ENCODE measurements around the gene TMEM179B.

Gene TMEM179B

DNA sequence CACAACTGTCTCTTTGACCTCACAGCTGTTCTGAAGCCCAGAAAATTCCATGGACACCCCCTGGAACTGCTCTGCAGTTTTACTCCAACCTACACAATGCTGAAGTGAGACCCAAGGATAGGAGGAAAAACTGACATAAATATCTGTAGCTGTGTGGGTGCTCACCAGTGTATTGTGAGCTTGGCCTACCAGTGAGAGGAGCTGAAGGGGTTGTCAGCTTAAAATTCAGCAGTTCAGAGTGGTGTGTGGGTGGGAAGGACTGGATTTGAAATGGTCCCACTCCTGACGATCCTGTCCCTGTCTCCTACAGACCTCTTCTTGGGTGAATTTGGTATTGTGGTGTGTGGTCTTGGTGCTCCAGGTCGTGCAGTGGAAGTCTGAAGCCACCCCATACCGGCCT is 2.4 kb downstream of the TMEM179B start:
- H3K27ac ChIP-seq (ENCODE audit: low read depth, low read length), result no peak overlapping the region
- H3K27me3 ChIP-seq (ENCODE audit: control insufficient read depth in 1 of 2, insufficient read depth in 2 of 2, low read length in 2 of 2), result no peaks in the 10 kb centered on the region
- H3K4me1 ChIP-seq (ENCODE audit: control insufficient read depth in 1 of 2, insufficient read depth in 2 of 2, low read length in 2 of 2), result peaks cover 30 to 45% of the 10 kb centered on the region in 2 donors
- H3K9me3 ChIP-seq (ENCODE audit: control insufficient read depth in 1 of 2, low read length in 2 of 2), result no peaks in the 10 kb centered on the region
- H3K36me3 ChIP-seq (ENCODE audit: control insufficient read depth in 1 of 2, insufficient read depth in 2 of 2, low read length in 2 of 2), result peaks cover 19 to 43% of the 10 kb centered on the region in 2 donors
- H3K4me3 ChIP-seq (ENCODE audit: low read depth in 1 of 2, low read length in 2 of 2), result no peak overlapping the region
- no peak overlapping the region for H3K9ac ChIP-seq (ENCODE audit: low read depth in 1 of 2, low read length in 2 of 2)

DNA sequence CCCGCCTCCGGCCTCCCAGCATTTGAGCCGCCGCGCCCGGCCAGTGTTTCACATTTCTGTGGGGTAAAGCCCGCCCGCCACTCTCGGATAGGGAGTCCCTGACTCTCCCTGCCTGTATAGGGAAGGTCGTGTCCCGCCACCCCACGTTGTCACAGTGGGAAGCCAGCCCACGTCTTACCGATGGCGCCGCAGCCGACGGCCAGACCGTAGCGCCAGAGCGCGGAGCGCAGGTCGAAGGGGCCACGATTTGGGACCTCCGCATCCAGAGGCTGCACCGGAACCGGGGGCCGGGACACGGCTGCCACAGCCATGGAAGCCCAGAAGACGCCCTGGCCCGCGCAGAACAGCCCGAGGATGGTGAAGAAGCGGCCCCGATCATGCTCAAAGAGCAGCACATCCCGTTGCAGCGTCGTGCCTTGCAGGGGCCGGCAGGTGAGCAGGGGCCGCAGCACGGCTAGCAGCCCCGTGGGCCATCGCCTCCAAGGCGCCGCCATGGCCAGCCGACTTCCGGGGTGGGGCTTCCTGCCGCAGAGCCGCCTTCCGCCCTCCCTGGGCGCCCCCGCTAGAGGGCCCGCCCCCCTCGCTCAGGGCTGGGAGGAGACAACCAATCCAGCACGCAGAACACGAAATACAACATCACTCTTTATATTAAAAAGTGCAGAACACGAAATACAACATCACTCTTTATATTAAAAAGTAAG is 4.4 kb downstream of the TMEM179B start, which contains the start of gene TMEM223:
Gene TMEM223 (minus strand): TSS at position 506 of the 701 bp plus-strand sequence. CDS start 12 bp downstream, at position 494.
- no peaks in the 10 kb centered on the region for H3K27me3 ChIP-seq (ENCODE audit: control insufficient read depth in 1 of 2, insufficient read depth in 2 of 2, low read length in 2 of 2)

DNA sequence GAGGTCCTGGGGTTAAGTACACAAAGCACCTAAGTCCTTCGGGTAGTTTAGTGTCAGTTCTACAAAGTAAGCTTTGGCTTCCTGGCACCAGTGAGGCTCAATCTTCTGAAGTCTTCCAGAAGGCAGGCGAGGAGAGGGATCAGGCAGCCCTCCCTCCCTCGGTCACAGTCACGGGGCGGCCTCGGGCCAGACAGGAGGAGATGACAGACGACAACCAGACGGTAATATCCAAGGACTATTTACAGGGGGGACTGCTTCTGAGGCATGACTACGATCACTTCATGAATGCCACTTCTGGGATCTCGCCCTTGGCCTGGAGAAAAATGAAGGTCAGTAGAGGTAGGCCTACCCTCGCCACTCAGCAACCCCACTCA is 5.0 kb downstream of the TMEM179B start:
- peak overlapping the region; percentile 3 to 28 for H3K9ac ChIP-seq (ENCODE audit: low read depth in 1 of 2, low read length in 2 of 2)
- peaks cover 23 to 37% of the 10 kb centered on the region in 2 donors for H3K4me1 ChIP-seq (ENCODE audit: control insufficient read depth in 1 of 2, insufficient read depth in 2 of 2, low read length in 2 of 2)

More for the DNA sequence above, 4.4 kb downstream of the TMEM179B start, which contains the start of gene TMEM223:
- H3K36me3 ChIP-seq (ENCODE audit: control insufficient read depth in 1 of 2, insufficient read depth in 2 of 2, low read length in 2 of 2), result peaks cover 36 to 64% of the 10 kb centered on the region in 2 donors
- peak within 1 kb of the TSS; percentile 88 for H3K4me3 ChIP-seq (ENCODE audit: low read depth in 1 of 2, low read length in 2 of 2)
- peak within 1 kb of the TSS; percentile 64 for H3K27ac ChIP-seq (ENCODE audit: low read depth, low read length)
- H3K9me3 ChIP-seq (ENCODE audit: control insufficient read depth in 1 of 2, low read length in 2 of 2), result no peaks in the 10 kb centered on the region
- peak within 1 kb of the TSS; percentile 71 to 96 for H3K9ac ChIP-seq (ENCODE audit: low read depth in 1 of 2, low read length in 2 of 2)
- peaks cover 23 to 37% of the 10 kb centered on the region in 2 donors for H3K4me1 ChIP-seq (ENCODE audit: control insufficient read depth in 1 of 2, insufficient read depth in 2 of 2, low read length in 2 of 2)

DNA sequence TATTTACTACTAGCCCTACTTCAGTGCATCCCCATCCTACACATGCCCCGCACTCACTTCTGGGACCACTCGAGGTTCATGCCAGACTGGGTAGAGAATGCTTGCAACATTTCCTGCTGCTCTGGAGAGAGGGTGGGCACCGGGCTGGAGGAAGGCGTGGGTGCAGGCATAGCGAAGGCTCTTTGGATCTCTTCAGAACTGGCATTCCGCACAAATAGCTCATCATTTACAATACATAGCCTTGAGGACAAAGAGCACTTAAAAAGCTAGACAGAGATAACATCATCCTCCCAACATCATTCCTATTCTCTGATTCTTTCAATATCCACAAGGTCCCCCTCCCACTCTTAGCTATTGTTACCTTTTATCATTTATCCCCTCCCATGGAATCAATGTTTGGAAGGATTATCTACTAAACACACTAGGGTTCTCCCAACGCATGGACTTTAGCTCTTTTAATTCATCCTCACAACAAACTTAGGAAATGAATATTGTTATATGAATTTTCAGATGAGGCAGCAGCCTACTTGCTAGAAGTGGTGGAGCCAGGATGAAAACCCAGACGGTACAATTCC is 7.1 kb downstream of the TMEM179B start:
- Histone ChIP-seq H3K27me3 (ENCODE audit: control insufficient read depth in 1 of 2, insufficient read depth in 2 of 2, low read length in 2 of 2) (no peaks in the 10 kb centered on the region), H3K9ac (ENCODE audit: low read depth in 1 of 2, low read length in 2 of 2) (no peak overlapping the region)

More for the DNA sequence above, 5.0 kb downstream of the TMEM179B start:
- Histone ChIP-seq H3K4me3 (ENCODE audit: low read depth in 1 of 2, low read length in 2 of 2) (peak overlapping the region; percentile 1 to 16), H3K27me3 (ENCODE audit: control insufficient read depth in 1 of 2, insufficient read depth in 2 of 2, low read length in 2 of 2) (no peaks in the 10 kb centered on the region), H3K27ac (ENCODE audit: low read depth, low read length) (peak overlapping the region; percentile 13), H3K36me3 (ENCODE audit: control insufficient read depth in 1 of 2, insufficient read depth in 2 of 2, low read length in 2 of 2) (peaks cover 36 to 69% of the 10 kb centered on the region in 2 donors), H3K9me3 (ENCODE audit: control insufficient read depth in 1 of 2, low read length in 2 of 2) (no peaks in the 10 kb centered on the region)

DNA sequence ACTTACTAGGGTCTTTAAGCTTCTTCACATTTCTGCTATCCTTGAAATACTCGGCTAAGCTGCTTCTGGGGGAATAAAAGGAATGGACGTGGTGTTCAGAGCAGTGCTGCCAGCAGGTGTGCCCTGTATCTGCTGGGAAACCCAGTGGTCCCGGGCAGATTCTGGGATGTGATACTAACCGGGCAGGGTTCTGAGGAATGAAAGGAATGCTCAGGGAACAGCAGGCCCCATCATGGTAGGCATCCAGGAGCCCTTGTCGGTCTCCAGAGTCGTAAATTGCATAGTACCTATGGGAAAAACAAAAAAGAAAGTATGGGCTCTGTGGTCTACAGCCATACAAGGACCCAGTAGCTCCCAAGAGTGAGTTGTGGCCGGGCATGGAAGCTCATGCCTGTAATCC is 9.1 kb downstream of the TMEM179B start:
- no peak overlapping the region for H3K27ac ChIP-seq (ENCODE audit: low read depth, low read length)
- no peak overlapping the region for H3K4me3 ChIP-seq (ENCODE audit: low read depth in 1 of 2, low read length in 2 of 2)
- no peaks in the 10 kb centered on the region for H3K27me3 ChIP-seq (ENCODE audit: control insufficient read depth in 1 of 2, insufficient read depth in 2 of 2, low read length in 2 of 2)
- peaks cover 8% of the 10 kb centered on the region in 2 donors for H3K4me1 ChIP-seq (ENCODE audit: control insufficient read depth in 1 of 2, insufficient read depth in 2 of 2, low read length in 2 of 2)
- no peak overlapping the region for H3K9ac ChIP-seq (ENCODE audit: low read depth in 1 of 2, low read length in 2 of 2)
- H3K36me3 ChIP-seq (ENCODE audit: control insufficient read depth in 1 of 2, insufficient read depth in 2 of 2, low read length in 2 of 2), result peaks cover 49 to 89% of the 10 kb centered on the region in 2 donors
- no peaks in the 10 kb centered on the region for H3K9me3 ChIP-seq (ENCODE audit: control insufficient read depth in 1 of 2, low read length in 2 of 2)

More for the DNA sequence above, 7.1 kb downstream of the TMEM179B start:
- H3K36me3 ChIP-seq (ENCODE audit: control insufficient read depth in 1 of 2, insufficient read depth in 2 of 2, low read length in 2 of 2), result peaks cover 44 to 84% of the 10 kb centered on the region in 2 donors
- no peaks in the 10 kb centered on the region for H3K9me3 ChIP-seq (ENCODE audit: control insufficient read depth in 1 of 2, low read length in 2 of 2)
- H3K27ac ChIP-seq (ENCODE audit: low read depth, low read length), result no peak overlapping the region
- no peak overlapping the region for H3K4me3 ChIP-seq (ENCODE audit: low read depth in 1 of 2, low read length in 2 of 2)
- peaks cover 23 to 25% of the 10 kb centered on the region in 2 donors for H3K4me1 ChIP-seq (ENCODE audit: control insufficient read depth in 1 of 2, insufficient read depth in 2 of 2, low read length in 2 of 2)

DNA sequence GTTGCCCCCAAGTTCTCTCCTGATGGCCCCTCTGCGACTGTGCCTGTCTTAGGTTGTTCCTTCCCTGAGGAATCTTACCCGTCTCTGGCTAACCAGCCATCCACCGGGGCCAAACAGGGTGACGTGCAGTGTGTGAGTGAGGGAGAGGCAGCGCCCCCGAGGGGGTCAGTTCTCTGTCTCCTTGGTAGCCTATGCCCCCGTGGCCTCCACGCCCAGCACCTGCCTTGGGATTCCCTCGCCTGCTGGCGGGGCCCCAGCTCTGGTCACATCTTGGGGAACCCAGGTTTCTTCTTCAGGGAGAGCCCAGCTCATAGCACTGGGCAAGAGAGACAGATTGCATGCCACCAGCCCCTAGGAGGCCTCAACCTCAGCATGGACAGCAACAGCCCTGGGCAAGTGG is 12.3 kb downstream of the TMEM179B start:
- Histone ChIP-seq H3K9ac (ENCODE audit: low read depth in 1 of 2, low read length in 2 of 2) (no peak overlapping the region), H3K4me1 (ENCODE audit: control insufficient read depth in 1 of 2, insufficient read depth in 2 of 2, low read length in 2 of 2) (peaks cover 11 to 12% of the 10 kb centered on the region in 2 donors), H3K27me3 (ENCODE audit: control insufficient read depth in 1 of 2, insufficient read depth in 2 of 2, low read length in 2 of 2) (no peaks in the 10 kb centered on the region), H3K9me3 (ENCODE audit: control insufficient read depth in 1 of 2, low read length in 2 of 2) (no peaks in the 10 kb centered on the region), H3K36me3 (ENCODE audit: control insufficient read depth in 1 of 2, insufficient read depth in 2 of 2, low read length in 2 of 2) (peaks cover 52 to 81% of the 10 kb centered on the region in 2 donors), H3K27ac (ENCODE audit: low read depth, low read length) (no peak overlapping the region), H3K4me3 (ENCODE audit: low read depth in 1 of 2, low read length in 2 of 2) (no peak overlapping the region)

DNA sequence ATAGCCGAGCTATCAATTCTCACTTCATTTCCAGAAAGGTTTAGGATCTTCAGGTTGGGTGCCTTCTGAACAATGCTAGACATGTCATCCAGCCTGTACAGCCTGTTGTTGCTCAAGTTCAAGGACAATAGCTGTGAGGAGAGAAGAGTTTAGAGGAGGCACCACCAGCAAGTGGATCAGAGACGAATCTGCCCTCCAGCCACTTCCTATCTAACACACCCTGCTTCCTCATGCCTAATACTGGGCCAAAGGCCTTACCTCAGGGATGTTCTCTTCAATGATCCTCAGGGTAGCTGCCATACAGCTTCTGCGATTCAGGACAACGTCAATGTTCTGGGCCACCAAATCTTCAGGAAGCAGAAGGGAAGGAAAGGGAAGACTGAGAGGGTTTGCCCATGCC is 13.9 kb downstream of the TMEM179B start:
- no peak overlapping the region for H3K27ac ChIP-seq (ENCODE audit: low read depth, low read length)
- no peaks in the 10 kb centered on the region for H3K9me3 ChIP-seq (ENCODE audit: control insufficient read depth in 1 of 2, low read length in 2 of 2)
- H3K27me3 ChIP-seq (ENCODE audit: control insufficient read depth in 1 of 2, insufficient read depth in 2 of 2, low read length in 2 of 2), result no peaks in the 10 kb centered on the region
- peaks cover 38 to 65% of the 10 kb centered on the region in 2 donors for H3K36me3 ChIP-seq (ENCODE audit: control insufficient read depth in 1 of 2, insufficient read depth in 2 of 2, low read length in 2 of 2)
- no peak overlapping the region for H3K4me3 ChIP-seq (ENCODE audit: low read depth in 1 of 2, low read length in 2 of 2)
- H3K4me1 ChIP-seq (ENCODE audit: control insufficient read depth in 1 of 2, insufficient read depth in 2 of 2, low read length in 2 of 2), result peaks cover 15 to 17% of the 10 kb centered on the region in 2 donors
- H3K9ac ChIP-seq (ENCODE audit: low read depth in 1 of 2, low read length in 2 of 2), result no peak overlapping the region

DNA sequence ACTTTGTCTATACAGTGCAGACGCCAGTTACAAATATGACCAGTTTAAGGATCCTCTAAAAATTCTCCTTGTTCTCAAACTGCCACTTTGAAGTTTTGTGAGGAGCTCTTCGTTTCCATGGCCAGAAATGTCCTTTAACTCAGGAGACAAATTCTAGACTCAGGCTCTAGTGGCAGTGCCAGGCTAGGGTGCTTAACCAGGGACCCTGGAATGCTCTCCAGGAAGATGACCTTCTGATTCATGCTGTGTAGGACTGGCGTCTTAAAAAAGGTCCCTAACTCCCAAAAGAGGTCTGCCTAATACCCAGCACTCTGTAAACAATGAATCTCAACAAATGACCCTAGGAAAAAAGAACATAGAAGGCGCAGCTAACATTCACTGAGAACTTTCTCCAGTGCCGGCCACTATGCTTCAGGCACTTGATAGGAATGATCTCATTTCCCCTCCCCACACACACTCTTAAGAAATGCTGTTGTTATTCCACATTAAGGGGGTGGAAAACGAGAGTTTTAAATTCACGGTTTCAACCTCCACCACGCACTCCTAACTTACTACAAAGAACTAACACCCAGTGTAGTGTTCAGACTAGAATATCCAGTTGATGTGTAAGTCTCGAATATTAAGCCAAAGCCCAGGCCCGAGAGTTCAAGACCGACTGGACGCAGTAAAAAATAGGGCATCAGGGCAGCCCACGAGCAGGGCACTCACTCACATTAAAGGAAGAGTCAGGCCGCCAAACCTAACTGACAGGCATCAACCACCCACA is 17.3 kb downstream of the TMEM179B start:
- Histone ChIP-seq H3K27me3 (ENCODE audit: control insufficient read depth in 1 of 2, insufficient read depth in 2 of 2, low read length in 2 of 2) (no peaks in the 10 kb centered on the region), H3K36me3 (ENCODE audit: control insufficient read depth in 1 of 2, insufficient read depth in 2 of 2, low read length in 2 of 2) (peaks cover 25 to 33% of the 10 kb centered on the region in 2 donors), H3K4me3 (ENCODE audit: low read depth in 1 of 2, low read length in 2 of 2) (peak overlapping the region; percentile 91 to 96), H3K27ac (ENCODE audit: low read depth, low read length) (peak overlapping the region; percentile 83), H3K9ac (ENCODE audit: low read depth in 1 of 2, low read length in 2 of 2) (peak overlapping the region; percentile 92 to 99), H3K4me1 (ENCODE audit: control insufficient read depth in 1 of 2, insufficient read depth in 2 of 2, low read length in 2 of 2) (peaks cover 20 to 21% of the 10 kb centered on the region in 2 donors), H3K9me3 (ENCODE audit: control insufficient read depth in 1 of 2, low read length in 2 of 2) (no peaks in the 10 kb centered on the region)

DNA sequence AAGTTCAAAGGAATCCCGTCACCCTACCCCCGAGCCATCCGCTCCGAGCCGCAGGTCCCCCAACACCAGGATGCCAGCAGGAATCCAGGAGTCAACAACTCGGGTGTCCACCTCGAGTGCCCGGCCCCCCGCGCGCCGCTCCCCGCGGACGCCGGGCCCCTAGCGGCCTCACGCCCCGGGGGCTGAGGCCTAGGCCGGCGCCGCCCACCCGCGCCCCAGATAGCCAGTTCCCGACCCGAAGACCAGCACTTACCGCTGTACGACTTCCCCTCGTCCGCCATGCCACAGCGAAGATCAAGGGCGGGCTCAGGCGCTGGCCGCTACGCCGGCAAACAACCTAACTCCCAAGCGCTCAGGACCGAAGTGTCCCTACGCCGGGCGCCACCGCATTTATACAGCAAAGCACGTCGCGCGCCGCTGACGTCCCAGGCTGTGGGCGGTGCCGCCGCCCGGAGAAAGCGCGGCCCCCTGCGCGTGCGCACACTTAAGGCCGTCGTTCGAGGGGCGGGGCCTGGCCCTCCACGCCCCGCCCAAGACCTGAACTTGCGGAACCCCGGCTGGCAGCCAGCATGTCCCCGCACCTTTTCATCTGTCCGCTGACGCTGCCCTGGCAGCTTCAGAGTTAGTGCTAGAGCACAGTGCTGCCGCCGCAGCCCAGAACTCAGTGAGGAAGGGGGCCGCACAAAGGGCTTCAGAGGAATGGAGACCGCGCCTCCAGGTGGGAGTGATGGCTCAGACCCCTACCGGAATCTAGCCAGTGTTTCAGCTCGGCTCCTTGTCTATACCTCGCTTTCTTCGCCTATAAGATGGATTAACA is 18.1 kb downstream of the TMEM179B start, which contains the start of gene NXF1:
Gene NXF1 (minus strand): TSS at position 365 of the 817 bp plus-strand sequence. CDS start 84 bp downstream, at position 281.
- Histone ChIP-seq H3K9ac (ENCODE audit: low read depth in 1 of 2, low read length in 2 of 2) (peak within 1 kb of the TSS; percentile 92 to 99), H3K9me3 (ENCODE audit: control insufficient read depth in 1 of 2, low read length in 2 of 2) (no peaks in the 10 kb centered on the region), H3K36me3 (ENCODE audit: control insufficient read depth in 1 of 2, insufficient read depth in 2 of 2, low read length in 2 of 2) (peaks cover 17 to 25% of the 10 kb centered on the region in 2 donors)

More for the DNA sequence above, 18.1 kb downstream of the TMEM179B start, which contains the start of gene NXF1:
- Histone ChIP-seq H3K4me3 (ENCODE audit: low read depth in 1 of 2, low read length in 2 of 2) (peak within 1 kb of the TSS; percentile 91 to 96), H3K27ac (ENCODE audit: low read depth, low read length) (peak within 1 kb of the TSS; percentile 83), H3K27me3 (ENCODE audit: control insufficient read depth in 1 of 2, insufficient read depth in 2 of 2, low read length in 2 of 2) (no peaks in the 10 kb centered on the region), H3K4me1 (ENCODE audit: control insufficient read depth in 1 of 2, insufficient read depth in 2 of 2, low read length in 2 of 2) (peaks cover 20 to 21% of the 10 kb centered on the region in 2 donors)
